ENCODE measurements around the gene RAB3C.
"Not testable (repeated sequence)": the region's sequence is repeated elsewhere in the genome, so short reads cannot be mapped to it uniquely, and the experiment has no call there.

Gene RAB3C

GRCh38 chr5:58602889-58603288 lies 20.0 kb downstream of the RAB3C start:
- not testable (repeated sequence) for DNase-seq (ENCODE audit: low spot score)

- no peak for DNase-seq (ENCODE audit: low spot score)
These were observed 23.2 kb downstream of the RAB3C start for GRCh38 chr5:58606064-58606463.

GRCh38 chr5:58615972-58616371 lies 33.1 kb downstream of the RAB3C start:
- DNase-seq (ENCODE audit: low spot score) = no peak

GRCh38 chr5:58617241-58617640 lies 34.4 kb downstream of the RAB3C start:
- DNase-seq (ENCODE audit: low spot score) = no peak

GRCh38 chr5:58620336-58620735 lies 37.5 kb downstream of the RAB3C start:
- no peak for DNase-seq (ENCODE audit: low spot score)

- no peak for DNase-seq (ENCODE audit: low spot score)
These were observed 40.3 kb downstream of the RAB3C start for GRCh38 chr5:58622936-58623871.

- no peak for DNase-seq (ENCODE audit: low spot score)
These were observed 45.8 kb downstream of the RAB3C start for GRCh38 chr5:58628626-58629025.

- DNase-seq (ENCODE audit: low spot score) = no peak
These were observed 46.6 kb downstream of the RAB3C start for GRCh38 chr5:58629271-58630159.

GRCh38 chr5:58631895-58632294 lies 49.0 kb downstream of the RAB3C start:
- DNase-seq (ENCODE audit: low spot score) = no peak

- no peak for DNase-seq (ENCODE audit: low spot score)
These were observed 52.5 kb downstream of the RAB3C start for GRCh38 chr5:58635416-58635815.

- no peak for DNase-seq (ENCODE audit: low spot score)
These were observed 57.1 kb downstream of the RAB3C start for GRCh38 chr5:58640011-58640410.

GRCh38 chr5:58641533-58641932 lies 58.7 kb downstream of the RAB3C start:
- DNase-seq (ENCODE audit: low spot score) = no peak

- DNase-seq (ENCODE audit: low spot score) = no peak
These were observed 66.0 kb downstream of the RAB3C start for GRCh38 chr5:58648846-58649245.

GRCh38 chr5:58649716-58650115 lies 66.8 kb downstream of the RAB3C start:
- DNase-seq (ENCODE audit: low spot score) = no peak

- DNase-seq (ENCODE audit: low spot score) = no peak
These were observed 70.6 kb downstream of the RAB3C start for GRCh38 chr5:58653521-58653920.

- no peak for DNase-seq (ENCODE audit: low spot score)
These were observed 83.3 kb downstream of the RAB3C start for GRCh38 chr5:58666141-58666540.

- DNase-seq (ENCODE audit: low spot score) = no peak
These were observed 84.0 kb downstream of the RAB3C start for GRCh38 chr5:58666598-58667581.

- no peak for DNase-seq (ENCODE audit: low spot score)
These were observed 87.7 kb downstream of the RAB3C start for GRCh38 chr5:58670582-58670981.

GRCh38 chr5:58671155-58671554 lies 88.3 kb downstream of the RAB3C start:
- DNase-seq (ENCODE audit: low spot score) = no peak

- no peak for DNase-seq (ENCODE audit: low spot score)
These were observed 89.6 kb downstream of the RAB3C start for GRCh38 chr5:58672521-58672920.

GRCh38 chr5:58674070-58674469 lies 91.2 kb downstream of the RAB3C start:
- no peak for DNase-seq (ENCODE audit: low spot score)

GRCh38 chr5:58674711-58675110 lies 91.8 kb downstream of the RAB3C start:
- DNase-seq (ENCODE audit: low spot score) = no peak
